GM12878 (cell line): ENCODE data around the gene ZNF823. TPM values are rescaled to one million over a fixed set of nuclear protein-coding genes. Genes with fewer than 3 reads are reported as not detected.

Experiments
- ATAC-seq: fragments of 200-7000 bp; cut with Tn5 transposase; 3 replicates; pipeline ENCODE4 v1.9.1; 2020; ENCODE audit warnings: mild to moderate bottlenecking, moderate library complexity
- BruUV-seq: library from RNA; stranded (reverse); fragments of 400-500 nt; replicated peaks from 2 replicates; lab custom pipeline; 2021; lab: Mats Ljungman, UMichigan
- CTCF ChIA-PET: fragments of 300-600 bp; sonication (Branson Sonifier 250); formaldehyde crosslinking; extraction: SDS; loops from one replicate; lab custom pipeline; 2021; ENCODE audit warnings: inconsistent platforms; lab: Yijun Ruan, JAX
- POLR2A ChIA-PET: fragments of 350-600 bp; formaldehyde crosslinking; extraction: SDS; loops from one replicate; lab custom pipeline; 2021; ENCODE audit warnings: inconsistent platforms; lab: Charles Lee
- RAD21 ChIA-PET: fragments of 300-600 bp; sonication (Branson Sonifier 250); formaldehyde crosslinking; loops from one replicate; lab custom pipeline; 2023; ENCODE audit warnings: antibody characterized with exemption; ENCODE audit not compliant: unreplicated experiment; lab: Charles Lee
- SMC1A ChIA-PET: fragments of 300-600 bp; sonication (Branson Sonifier 250); formaldehyde crosslinking; loops from one replicate; lab custom pipeline; 2023; ENCODE audit not compliant: unreplicated experiment, uncharacterized antibody; lab: Charles Lee
- DNase-seq: peaks from one replicate; pipeline ENCODE4 v3.0.0-alpha.2; 2011; ENCODE audit warnings: low read depth, low spot score
- FAIRE-seq: peaks from 3 replicates; lab custom pipeline; 2011; peaks lifted over from hg19 to GRCh38; lab: Jason Lieb, UNC
- H2AFZ ChIP-seq: 2 replicates; pipeline ENCODE4 v1.6.0; 2011; ENCODE audit warnings: low read depth, low read length, control low read depth; ENCODE audit not compliant: control insufficient read depth
- H3K27ac ChIP-seq: 2 replicates; pipeline ENCODE4 v1.5.1; 2011; ENCODE audit warnings: control low read depth; ENCODE audit not compliant: control insufficient read depth, insufficient read depth
- H3K27me3 ChIP-seq, 2 experiments: replicated peaks in 1 of 2; 2 replicates each; pipeline versions ENCODE4 v1.6.0 to v1.6.1; 2011; ENCODE audit warnings: low read length in 1 of 2; ENCODE audit not compliant: control insufficient read depth in 2 of 2, insufficient read depth in 2 of 2
- H3K36me3 ChIP-seq, 2 experiments: 2 replicates each; pipeline ENCODE4 v1.5.1; 2011; ENCODE audit warnings: low read length in 1 of 2; ENCODE audit not compliant: control insufficient read depth in 2 of 2, insufficient read depth in 2 of 2
- H3K4me1 ChIP-seq: 2 replicates; pipeline ENCODE4 v1.6.1; 2011; ENCODE audit warnings: mild to moderate bottlenecking, low read length, moderate library complexity, mixed read lengths; ENCODE audit not compliant: control insufficient read depth, insufficient read depth
- H3K4me2 ChIP-seq: 2 replicates; pipeline ENCODE4 v1.6.0; 2011; ENCODE audit warnings: control low read depth; ENCODE audit not compliant: control insufficient read depth, insufficient read depth
- H3K4me3 ChIP-seq: fragments of 200-600 bp; sonication (generic); 2 replicates; pipeline ENCODE4 v1.5.1; 2016
- H3K79me2 ChIP-seq: 2 replicates; pipeline ENCODE4 v1.6.0; 2011; ENCODE audit warnings: low read length; ENCODE audit not compliant: control insufficient read depth, insufficient read depth
- H3K9ac ChIP-seq: 2 replicates; pipeline ENCODE4 v1.8.0; 2011; ENCODE audit warnings: low read length, control low read depth, mixed read lengths; ENCODE audit not compliant: control insufficient read depth, insufficient read depth
- H3K9me3 ChIP-seq: replicated peaks from 3 replicates; pipeline ENCODE4 v1.5.1; 2011; ENCODE audit warnings: mild to moderate bottlenecking, low read length; ENCODE audit not compliant: control insufficient read depth, insufficient read depth
- H4K20me1 ChIP-seq: 2 replicates; pipeline ENCODE4 v1.6.0; 2011; ENCODE audit not compliant: control insufficient read depth, insufficient read depth
- ATF3 ChIP-seq: IDR thresholded peaks from 2 replicates; pipeline ENCODE4 v1.6.1; 2011; ENCODE audit warnings: low read depth, mild to moderate bottlenecking, low read length, moderate library complexity, borderline replicate concordance; ENCODE audit errors: extremely low read depth
- CEBPZ ChIP-seq: fragments of 150-350 bp; IDR thresholded peaks from 2 replicates; pipeline ENCODE4 v1.6.1; 2016; ENCODE audit warnings: low read depth, low read length
- ESRRA ChIP-seq: IDR thresholded peaks from 2 replicates; pipeline ENCODE4 v1.6.1; 2012; ENCODE audit warnings: mild to moderate bottlenecking, low read length, improper control_type of control experiment
- MTA2 ChIP-seq: fragments of 450-650 bp; IDR thresholded peaks from 2 replicates; pipeline ENCODE4 v1.6.1; 2016; ENCODE audit warnings: low read depth, mild to moderate bottlenecking, moderate library complexity
- MTA3 ChIP-seq: IDR thresholded peaks from 2 replicates; pipeline ENCODE4 v1.6.1; 2012; ENCODE audit warnings: low read length, inconsistent platforms, borderline replicate concordance
- NBN ChIP-seq: fragments of 450-650 bp; IDR thresholded peaks from 2 replicates; pipeline ENCODE4 v1.6.1; 2016
- RCOR1 ChIP-seq: conservative IDR thresholded peaks from 2 replicates; pipeline ENCODE4 v1.6.1; 2012; ENCODE audit warnings: low read depth, low read length, improper control_type of control experiment
- RELB ChIP-seq: fragments of 450-650 bp; IDR thresholded peaks from 2 replicates; pipeline ENCODE4 v1.6.1; 2017; ENCODE audit warnings: low read depth, mild to moderate bottlenecking, moderate library complexity
- STAT1 ChIP-seq: fragments of 450-650 bp; conservative IDR thresholded peaks from 2 replicates; pipeline ENCODE4 v1.6.1; 2014; ENCODE audit warnings: antibody characterized with exemption, mild to moderate bottlenecking
- STAT3 ChIP-seq: IDR thresholded peaks from 2 replicates; pipeline ENCODE4 v1.6.1; 2011; ENCODE audit warnings: low read depth, low read length, improper control_type of control experiment
- ZSCAN29 ChIP-seq: fragments of 450-650 bp; IDR thresholded peaks from 2 replicates; pipeline ENCODE4 v1.6.1; 2017; ENCODE audit warnings: mild to moderate bottlenecking, moderate library complexity
- WGBS: methylation state at CpG from one replicate; pipeline ENCODE4 v1.1.6; 2016; ENCODE audit warnings: low lambda C conversion rate; ENCODE audit not compliant: insufficient replicate concordance, insufficient coverage; ENCODE audit errors: missing lambda C conversion rate; 5-methylcytosine and 5-hydroxymethylcytosine counted together
- in situ Hi-C: fragments of 300-500 bp; cut with MboI; formaldehyde crosslinking; loops from 9 replicates; pipeline ENCODE4 v1.14.3; 2018; ENCODE audit warnings: mixed read lengths
- intact Hi-C: fragments of 100-400 bp; cut with micrococcal nuclease; formaldehyde crosslinking; loops from one replicate; pipeline ENCODE4 v1.14.2; 2022; ENCODE audit not compliant: unreplicated experiment
- polyA plus RNA-seq, 11 experiments: library from polyadenylated mRNA; depleted of rRNA in 4 of 11; unstranded in 6 of 11; stranded (reverse) in 5 of 11; fragments of >200 nt; fragmentation: Nextera tagmentation in 4 of 11; fragmentation: Illumina TruSeq in 1 of 11; extraction: Ambion mirVana in 4 of 11; extraction: Trizol in 1 of 11; gene quantifications; 1 replicate in 1 of 11; 2 replicates in 10 of 11; pipeline versions ENCODE4 v1.2.1 to v1.2.3, GENCODE V29; 2011 to 2016; ENCODE audit warnings: inconsistent platforms in 2 of 11, missing spikeins in 2 of 11, low read depth in 1 of 11
- total RNA-seq, 4 experiments: library from RNA; depleted of rRNA in 3 of 4; stranded (reverse); fragments of >200 nt in 3 of 4; fragmentation: Illumina TruSeq in 1 of 4; extraction: Trizol in 1 of 4; gene quantifications; 2 replicates each; pipeline versions ENCODE4 v1.2.1 to v1.2.3, GENCODE V29; 2013 to 2021

ZNF823 gene
- total and polyA plus RNA-seq, 10 of the 15 experiments (the other 5 are each of a cell fraction or from before 2014, with no cell fraction given): 3.3 to 8.0 (median 4.5) TPM

- TF ChIP-seq ZSCAN29 (no peak), STAT1 (no peak), MTA3 (no peak), MTA2 (no peak), CEBPZ (no peak)
Measured at GRCh38 chr19:11756965-11757364, 18.2 kb upstream of the ZNF823 start (continued).

- Histone ChIP-seq H4K20me1 (no peaks in the 10 kb centered on the region), H3K4me2 (no peak overlapping the region), H3K36me3 (no peaks in the 10 kb centered on the region), H3K79me2 (no peaks in the 10 kb centered on the region), H3K4me3 (no peak overlapping the region), H3K27me3 (no peaks in the 10 kb centered on the region), H2AFZ (no peak overlapping the region), H3K9me3 (peaks cover 4% of the 10 kb centered on the region), H3K4me1 (no peaks in the 10 kb centered on the region), H3K9ac (no peak overlapping the region), H3K27ac (no peak overlapping the region)
- no peak for TF ChIP-seq RCOR1
- no peak for TF ChIP-seq MTA3
- no peak for TF ChIP-seq ATF3
- TF ChIP-seq ESRRA: no peak
- no peak for TF ChIP-seq STAT3
- TF ChIP-seq RELB: no peak
- no peak for TF ChIP-seq NBN
- ChIA-PET SMC1A (no interaction called here), POLR2A (no interaction called here), CTCF (no interaction called here), RAD21 (no interaction called here)
- 51% methylated on average over 4 of the region's 4 CpGs for WGBS
- intact Hi-C loops: no loop called here
- in situ Hi-C loops: no loop called here
- ATAC-seq: no peak
- FAIRE-seq: no peak
- no peak for DNase-seq
- BruUV-seq: no TSS peak
Measured at GRCh38 chr19:11754663-11755062, 15.9 kb upstream of the ZNF823 start.
